Iris pigment epithelial cell (primary cell): Measurements from ENCODE around the gene TMEM123.

Source experiments
- DNase-seq: peaks from one replicate; pipeline ENCODE4 v3.0.0-alpha.2; 2011; ENCODE audit warnings: low read depth

TMEM123 gene

DNA sequence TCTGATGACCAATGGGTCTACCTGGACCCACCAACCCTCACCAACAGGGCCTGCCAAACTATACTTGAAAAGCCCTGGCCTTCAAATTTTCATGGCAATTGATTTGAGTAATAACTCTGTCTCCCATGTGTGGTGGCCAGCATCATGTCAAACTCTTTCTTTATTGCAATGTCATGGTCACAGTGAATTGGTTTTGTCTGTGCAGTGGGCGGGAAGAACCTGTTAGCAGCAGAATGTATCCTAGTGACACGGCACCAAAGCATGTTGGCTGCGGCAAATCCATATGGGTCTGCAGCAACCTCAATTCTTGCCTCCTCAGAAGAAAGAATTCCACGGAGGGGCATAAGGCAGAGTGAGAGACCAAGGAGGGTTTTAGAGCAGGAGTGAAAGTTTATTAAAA is 19.6 kb upstream of the TMEM123 start:
- no peak for DNase-seq

DNA sequence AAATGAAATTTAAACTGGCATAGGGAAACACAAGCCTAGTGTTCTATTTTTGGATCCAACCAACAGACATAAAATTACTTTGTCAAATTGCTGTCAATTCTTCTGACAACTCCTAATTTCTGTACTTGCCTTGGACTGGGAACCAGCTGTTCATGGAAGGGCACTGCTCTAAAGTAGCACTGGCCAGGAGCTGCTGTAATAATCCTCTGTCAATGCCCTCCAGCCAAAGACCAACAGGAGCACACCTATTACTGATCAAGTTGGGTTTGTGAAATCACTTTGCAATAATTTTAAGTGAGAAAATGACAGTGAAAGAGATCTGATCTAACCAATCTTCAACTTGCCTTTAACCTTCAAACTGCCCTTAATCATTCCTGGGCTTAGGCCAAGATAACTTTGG is 18.9 kb upstream of the TMEM123 start:
- no peak for DNase-seq

DNA sequence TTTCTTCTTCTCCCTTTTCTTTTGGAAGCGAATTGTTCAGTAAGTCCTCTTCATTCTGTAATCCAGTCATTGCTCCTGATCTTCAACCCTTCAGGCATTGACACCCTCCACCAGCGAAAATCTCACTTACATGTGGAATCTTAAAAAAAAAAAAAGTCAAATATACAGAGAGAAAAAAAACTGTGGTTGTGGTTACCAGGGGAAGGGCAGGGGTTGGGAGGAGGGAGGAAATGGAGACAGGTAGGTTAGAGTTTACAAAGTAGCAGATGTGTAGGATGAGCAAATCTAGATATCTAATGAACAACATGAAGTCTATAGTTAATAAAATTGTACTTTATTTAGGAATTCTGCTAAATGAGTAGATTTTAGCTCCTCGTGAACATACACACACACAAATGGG is 17.7 kb upstream of the TMEM123 start:
- no peak for DNase-seq

DNA sequence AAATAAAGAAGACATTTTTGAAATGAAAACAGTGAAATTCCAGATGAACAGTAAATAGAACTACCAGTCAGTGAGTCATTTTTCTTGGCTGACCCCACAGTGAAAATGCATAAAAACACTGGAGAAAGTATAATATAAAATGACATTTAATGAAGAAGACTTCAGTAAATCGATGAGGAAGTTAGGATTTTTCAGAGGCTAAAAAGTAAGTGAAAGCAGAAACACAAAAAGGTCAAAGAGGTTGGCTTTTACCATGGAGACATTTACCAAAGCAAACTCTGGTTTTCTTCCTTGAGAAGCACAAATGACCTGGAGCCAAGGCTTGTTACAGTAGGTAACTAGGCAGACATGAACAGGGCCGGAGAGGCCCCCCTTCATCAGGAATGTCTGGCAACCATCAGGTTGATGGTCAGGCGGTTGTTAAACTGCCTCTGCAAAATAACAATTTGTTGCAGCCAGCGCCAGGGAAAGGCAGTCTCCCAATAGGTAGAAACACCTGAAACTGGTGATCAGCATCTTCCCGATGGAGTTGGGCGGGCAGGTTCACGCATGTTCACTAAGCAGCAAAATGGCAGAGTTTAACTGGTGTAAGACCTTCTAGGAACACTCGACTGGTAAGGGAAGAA is 16.7 kb upstream of the TMEM123 start:
- peak; percentile 61 for DNase-seq

GRCh38 chr11:102468616-102469195 is 16.1 kb upstream of the TMEM123 start:
- peak; percentile 18 for DNase-seq

GRCh38 chr11:102467853-102468580 is 15.5 kb upstream of the TMEM123 start:
- DNase-seq, result no peak

- DNase-seq, result no peak
These were observed 14.6 kb upstream of the TMEM123 start for GRCh38 chr11:102467080-102467708.

DNA sequence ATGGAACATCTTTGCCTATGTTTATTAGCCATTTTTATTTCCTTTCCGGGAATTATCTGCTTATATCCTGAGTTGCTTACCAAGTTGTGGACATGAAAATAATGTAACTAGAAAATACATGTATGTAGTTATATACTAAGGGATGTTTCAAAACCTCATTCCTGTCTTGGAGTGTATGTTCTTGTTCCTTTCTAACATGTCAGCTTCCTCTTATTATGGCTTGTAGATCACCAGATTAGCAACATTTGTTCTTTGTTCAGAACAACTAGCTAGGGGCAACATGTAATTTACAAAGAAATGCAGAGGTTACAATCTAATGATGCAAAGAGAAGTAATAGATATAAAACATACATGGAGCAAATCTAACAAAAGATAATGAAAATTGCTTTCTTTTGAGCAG is 13.1 kb upstream of the TMEM123 start:
- no peak for DNase-seq

DNA sequence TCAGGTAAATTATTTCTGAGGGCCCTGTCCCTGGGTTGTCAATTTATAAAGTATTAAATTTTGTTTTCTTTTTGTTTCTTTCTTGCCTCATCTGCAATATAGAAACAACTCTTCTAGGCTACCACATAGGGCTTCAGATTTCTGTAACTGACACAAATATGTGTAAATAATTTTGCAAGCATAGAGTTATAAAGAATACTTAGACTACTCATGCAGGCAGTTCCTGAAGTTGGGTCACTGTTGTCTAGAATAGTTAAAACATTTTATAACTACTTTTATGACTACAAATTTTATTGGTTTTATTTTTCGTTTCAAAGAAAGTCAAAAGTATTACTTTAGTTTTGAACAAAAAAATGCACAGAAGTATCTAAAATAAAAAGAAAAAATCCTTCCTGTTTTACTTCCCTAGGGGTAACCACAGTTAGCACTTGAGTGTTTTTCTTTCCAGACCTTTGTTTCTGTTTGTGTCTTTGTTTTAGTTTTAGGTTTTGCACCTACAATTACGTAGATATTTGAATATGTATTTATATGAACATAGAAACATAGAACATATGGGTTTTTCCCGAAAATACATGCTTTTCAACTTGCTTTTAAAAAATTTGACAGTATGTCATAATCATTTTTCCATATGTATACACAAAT is 12.4 kb upstream of the TMEM123 start:
- no peak for DNase-seq

GRCh38 chr11:102464037-102464436 is 11.5 kb upstream of the TMEM123 start:
- DNase-seq, result no peak

GRCh38 chr11:102462610-102463009 is 10.0 kb upstream of the TMEM123 start:
- no peak for DNase-seq

- DNase-seq, result no peak
These were observed 6.8 kb upstream of the TMEM123 start for GRCh38 chr11:102459393-102459792.

GRCh38 chr11:102458548-102458947 is 6.0 kb upstream of the TMEM123 start:
- no peak for DNase-seq

DNA sequence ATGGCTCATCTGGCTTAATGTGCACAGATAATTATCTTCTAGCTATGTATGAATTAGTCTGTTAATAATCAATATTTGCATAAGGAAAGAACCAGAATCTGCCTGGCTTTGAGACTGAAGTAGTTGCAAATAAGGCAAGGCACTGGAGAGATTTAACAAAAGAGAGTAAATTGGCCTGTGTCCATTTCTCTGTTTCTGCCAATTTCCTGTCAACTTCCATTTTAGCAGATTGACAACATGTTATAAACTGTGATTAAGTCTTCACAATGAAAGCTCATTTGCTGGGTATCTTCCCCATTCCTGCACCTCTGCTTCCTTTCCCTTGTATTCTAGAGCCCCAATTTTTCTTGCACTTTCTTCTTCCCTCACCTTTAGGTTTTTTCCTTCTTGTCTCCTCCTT is 5.3 kb upstream of the TMEM123 start:
- DNase-seq, result no peak

GRCh38 chr11:102457056-102457677 is 4.6 kb upstream of the TMEM123 start:
- no peak for DNase-seq

GRCh38 chr11:102456381-102456780 is 3.8 kb upstream of the TMEM123 start:
- DNase-seq, result peak; percentile 47

GRCh38 chr11:102453921-102454320 is 1.4 kb upstream of the TMEM123 start:
- no peak for DNase-seq

DNA sequence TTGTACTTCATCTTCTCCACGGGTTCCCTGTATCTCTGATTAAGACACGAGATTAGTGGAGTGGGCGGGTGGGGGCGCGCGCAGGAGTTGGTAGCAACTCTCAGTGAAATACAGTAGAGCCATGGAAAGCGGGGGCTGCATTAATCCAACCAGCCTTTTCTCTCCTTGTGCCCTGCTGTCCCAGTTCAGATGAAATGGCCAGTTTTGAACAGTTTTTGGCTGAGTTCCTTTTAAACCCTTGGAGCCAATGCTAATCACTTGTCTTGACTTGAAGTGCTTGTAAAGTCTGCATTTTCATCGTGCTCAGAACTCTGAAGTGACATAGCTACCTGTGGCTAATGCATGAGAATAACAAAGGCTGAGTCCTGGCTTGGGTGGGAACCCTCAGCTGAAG is 734 bp upstream of the TMEM123 start:
- no peak for DNase-seq

DNA sequence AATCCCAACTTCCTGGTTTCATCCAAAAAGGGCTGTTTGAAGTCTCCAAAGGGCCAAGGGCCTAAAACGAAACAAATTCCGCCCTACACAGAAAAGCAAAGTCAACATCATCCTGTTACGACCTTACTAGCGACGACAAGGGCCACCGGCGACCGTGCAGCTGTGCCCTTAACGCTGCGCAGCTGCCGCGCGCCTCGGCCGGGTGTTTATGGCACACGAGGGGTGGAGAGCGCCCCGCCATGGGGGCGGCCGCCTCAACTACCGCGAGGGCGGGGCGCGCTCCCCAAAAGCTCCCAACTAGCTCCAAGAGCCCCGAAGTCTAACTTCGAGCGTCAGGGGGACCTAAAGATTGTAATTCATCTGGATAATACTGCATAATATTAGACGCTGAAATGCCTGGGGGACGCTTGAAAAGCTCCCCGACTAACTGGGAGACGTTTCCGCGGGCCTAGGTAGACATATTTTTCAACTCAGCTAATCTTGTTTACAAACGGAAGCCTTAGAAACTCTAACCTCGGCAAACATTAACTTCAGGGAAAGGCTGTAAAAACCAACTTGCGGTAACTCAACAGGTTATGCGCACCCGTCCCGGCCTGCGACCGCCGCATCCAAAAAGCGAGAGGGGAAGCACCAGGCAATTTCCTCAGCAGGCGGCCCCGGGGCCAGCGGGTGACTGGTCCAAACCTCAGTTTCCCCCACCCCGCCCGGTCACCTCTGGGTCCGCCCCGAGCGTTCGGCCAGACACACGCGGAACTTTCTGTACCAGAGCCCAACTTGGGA is 694 bp downstream of the TMEM123 start:
- peak; percentile 61 for DNase-seq

DNA sequence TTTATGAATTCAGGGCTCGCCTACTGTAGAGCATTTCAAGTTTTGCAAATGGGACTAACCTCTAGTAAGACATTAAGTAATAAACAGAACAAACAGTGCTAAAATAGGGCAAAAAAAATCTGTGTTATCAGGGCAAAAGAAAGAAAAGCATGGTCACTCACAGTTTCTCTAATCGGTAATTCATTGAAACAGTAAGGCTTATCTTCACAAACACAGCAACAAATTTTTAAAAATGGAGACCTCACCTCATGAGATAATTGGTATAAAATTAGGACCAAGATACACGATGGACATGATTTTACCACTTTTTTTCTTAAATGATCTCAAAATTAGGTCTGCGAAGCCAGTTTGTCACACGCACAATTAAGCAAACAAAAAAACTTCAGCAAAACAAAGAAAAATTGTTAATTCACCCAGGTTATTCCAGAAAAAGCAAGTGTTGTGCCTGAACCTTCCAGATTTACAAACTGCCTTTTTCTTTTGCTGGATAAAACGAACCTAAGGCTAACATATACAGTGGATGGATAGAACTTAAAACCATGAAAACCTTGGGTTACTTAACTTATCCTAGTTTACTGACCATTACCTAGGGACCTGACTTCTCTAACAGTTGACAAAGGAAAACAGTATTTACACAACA is 1.4 kb downstream of the TMEM123 start:
- DNase-seq, result no peak
